A549 treated with Hydrocortisone at 1 μM for 4 hours (cell line): ENCODE data around the gene TBL1Y. TPM values are rescaled to one million over a fixed set of nuclear protein-coding genes. Genes with fewer than 3 reads are reported as not detected.

ENCODE experiments used
- total RNA-seq: library from RNA; stranded (reverse); fragments of 200-300 nt; extraction: Qiagen RNA extraction; gene quantifications from 5 replicates; pipeline ENCODE4 v1.2.3, GENCODE V29; 2022

TBL1Y gene
- not detected in 5 replicates for total RNA-seq

DNA sequence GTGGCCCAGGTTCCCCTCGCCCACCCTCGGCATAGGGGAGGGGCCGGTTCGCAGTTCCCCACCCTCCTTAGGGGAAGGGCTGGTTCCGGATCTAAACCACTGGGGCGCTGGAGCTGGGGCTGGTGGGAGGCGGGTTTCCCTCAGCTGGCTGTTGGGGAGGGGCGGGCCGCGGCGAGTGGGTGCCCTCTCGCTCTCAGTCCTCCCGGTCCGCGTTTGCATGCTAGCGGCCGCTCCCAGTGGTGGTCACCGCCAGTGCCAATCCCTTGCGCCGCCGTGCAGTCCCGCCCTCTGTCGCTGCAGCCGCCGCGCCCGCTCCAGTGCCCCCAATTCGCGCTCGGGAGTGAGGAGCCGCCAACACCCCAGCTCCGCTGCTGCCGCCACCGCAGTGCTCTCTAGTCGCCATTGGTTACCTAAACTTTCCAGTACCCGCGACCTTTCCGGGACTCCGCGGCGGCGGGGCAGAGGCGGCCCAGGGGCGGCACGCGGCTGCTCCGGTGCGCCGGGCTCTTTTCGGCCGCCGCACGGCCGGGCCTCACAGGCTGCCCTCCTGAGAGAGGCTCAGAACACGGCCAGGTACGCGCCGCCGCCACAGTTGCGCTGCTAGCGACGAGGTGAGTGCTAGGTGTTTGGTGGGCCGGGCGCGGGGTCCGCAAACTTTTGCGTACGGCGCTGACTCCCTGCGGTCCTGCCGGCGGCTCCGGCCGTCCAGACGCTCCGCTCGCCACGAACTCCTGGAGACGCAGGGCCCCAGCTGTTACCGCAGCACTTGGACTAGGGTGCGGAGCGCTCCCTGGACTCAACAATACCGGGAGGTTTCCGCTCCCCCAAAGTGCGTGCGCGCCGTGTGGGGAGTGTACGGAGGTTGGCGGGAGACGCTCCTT, at the start of gene TBL1Y:
TBL1Y (plus strand) TSS at position 326 of the 881 bp plus-strand sequence. CDS start 114,388 bp downstream, outside the sequence.

DNA sequence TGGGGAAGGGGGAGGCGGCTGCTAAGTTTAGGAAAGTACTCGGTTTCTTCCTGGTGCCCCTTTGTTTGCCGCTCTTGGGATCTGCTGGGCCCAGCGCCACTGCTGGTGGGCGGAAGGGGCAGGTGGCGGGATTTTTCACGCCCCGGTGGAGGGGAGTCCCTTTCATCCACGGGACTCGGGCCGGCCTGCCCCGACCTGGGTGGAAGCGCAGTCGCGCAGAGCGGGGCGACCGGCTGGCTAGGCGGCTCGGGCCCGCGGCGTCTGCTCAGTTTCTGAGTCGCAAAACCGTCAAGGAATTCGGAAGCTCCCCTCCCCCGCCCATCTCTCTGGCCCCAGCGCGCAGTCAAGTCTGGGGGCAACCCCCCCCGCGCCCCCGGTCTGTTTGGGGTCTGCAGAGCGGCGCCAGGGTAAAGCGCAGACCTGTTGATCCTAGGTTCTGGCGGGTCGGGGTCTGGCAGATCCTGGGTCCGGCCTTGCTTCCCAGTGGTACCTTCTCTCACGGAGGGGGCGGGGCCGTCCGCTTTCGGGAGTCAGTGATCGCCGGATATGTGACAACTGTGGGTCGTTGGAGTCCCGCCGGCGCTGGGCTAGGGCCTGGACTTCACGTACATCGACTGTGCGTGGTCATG, 870 bp downstream of the TBL1Y start, which contains the start of gene AMELY:
AMELY (minus strand) TSS at position 500 of the 629 bp plus-strand sequence. CDS start 39,144 bp downstream, outside the sequence.

Other genes with a start within 250 kb of the TBL1Y start
- not detected in 5 replicates for gene AMELY, start 1.1 kb downstream of the TBL1Y start, total RNA-seq